ENCODE results near the gene NT5M.
"Not testable (repeated sequence)": the region's sequence is repeated elsewhere in the genome, so short reads cannot be mapped to it uniquely, and the experiment has no call there.

The NT5M gene

DNA sequence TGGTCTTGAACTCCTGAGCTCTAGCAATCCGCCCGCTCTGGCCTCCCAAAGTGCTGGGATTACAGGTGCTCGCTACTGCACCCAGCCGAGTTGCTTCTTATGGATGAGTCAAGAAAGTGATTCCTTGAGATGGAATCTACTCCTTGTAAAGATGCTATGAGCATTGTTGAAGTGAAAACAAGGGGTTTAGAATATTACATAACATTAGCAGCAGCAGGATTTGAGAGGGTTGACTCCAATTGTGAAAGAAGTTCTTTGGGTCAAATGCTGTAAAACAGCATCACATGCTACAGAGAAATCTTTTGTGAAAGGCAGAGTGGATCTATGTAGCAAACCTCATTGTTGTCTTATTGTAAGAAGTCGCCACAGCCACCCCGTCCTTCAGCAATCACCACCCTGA, 72.7 kb downstream of the NT5M start:
- DNase-seq (ENCODE audit: low read depth): no peak

DNA sequence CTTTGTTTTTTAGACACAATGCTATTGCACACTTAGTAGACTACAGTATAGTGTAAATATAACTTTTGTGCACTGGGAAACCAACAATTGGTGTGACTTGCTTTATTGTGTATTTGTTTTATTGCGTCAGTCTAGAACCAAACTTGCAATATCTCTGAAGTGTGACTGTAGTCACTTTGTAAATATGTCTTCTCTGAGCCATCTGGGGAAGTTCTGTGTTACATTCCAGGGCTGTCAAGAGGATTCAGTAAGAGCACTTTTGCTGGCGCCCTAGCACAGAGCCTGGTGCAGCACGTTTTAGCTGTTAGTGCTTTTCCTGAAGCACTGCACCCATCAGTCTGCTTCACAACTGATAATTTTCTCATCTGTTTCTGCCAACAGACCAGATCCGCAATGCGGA, 73.2 kb downstream of the NT5M start:
- DNase-seq (ENCODE audit: low read depth): no peak

DNA sequence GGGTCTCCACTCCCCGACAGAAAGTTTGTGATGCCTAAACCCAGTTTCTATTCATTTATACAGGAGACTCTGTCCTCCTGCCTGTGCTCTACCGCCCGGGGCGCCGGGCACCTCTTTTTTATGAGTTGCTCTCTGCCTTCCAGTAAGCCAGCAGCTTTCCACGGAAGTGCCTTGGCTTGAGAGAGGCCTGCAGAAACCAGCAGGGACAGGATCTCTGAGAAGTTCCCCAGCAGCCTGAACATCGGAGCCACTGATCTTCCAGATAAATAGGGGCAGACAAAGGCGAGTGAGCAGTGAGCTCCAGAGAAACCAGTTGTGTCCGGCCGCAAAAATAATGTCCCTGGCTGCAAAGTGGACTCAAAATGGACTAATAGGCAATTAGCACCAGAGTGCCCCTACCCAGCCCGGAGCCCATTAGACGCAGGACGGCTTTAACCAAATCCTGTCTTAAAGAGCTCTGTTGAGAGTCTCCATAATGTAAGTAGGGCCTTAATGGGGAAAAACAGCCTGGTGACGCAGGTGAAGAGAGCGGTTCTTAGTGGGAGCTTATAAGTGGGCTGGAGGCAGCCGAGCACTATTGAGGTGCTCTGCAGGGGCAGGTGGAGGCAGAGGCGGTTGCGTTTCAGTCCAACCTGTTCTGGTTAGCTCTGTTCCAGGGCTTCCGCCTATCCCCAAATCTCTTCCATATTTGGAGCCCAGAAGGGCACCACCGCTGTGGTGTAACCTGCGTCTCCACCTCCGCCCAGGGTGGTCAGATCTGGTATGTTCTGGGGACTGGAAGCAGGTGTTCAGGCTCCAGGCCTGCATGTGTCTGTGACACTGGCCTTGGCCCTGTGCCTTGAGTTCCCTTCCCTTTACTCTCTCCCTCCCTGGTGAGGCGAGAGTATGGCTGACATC, 74.1 kb downstream of the NT5M start:
- no peak for DNase-seq (ENCODE audit: low read depth)

DNA sequence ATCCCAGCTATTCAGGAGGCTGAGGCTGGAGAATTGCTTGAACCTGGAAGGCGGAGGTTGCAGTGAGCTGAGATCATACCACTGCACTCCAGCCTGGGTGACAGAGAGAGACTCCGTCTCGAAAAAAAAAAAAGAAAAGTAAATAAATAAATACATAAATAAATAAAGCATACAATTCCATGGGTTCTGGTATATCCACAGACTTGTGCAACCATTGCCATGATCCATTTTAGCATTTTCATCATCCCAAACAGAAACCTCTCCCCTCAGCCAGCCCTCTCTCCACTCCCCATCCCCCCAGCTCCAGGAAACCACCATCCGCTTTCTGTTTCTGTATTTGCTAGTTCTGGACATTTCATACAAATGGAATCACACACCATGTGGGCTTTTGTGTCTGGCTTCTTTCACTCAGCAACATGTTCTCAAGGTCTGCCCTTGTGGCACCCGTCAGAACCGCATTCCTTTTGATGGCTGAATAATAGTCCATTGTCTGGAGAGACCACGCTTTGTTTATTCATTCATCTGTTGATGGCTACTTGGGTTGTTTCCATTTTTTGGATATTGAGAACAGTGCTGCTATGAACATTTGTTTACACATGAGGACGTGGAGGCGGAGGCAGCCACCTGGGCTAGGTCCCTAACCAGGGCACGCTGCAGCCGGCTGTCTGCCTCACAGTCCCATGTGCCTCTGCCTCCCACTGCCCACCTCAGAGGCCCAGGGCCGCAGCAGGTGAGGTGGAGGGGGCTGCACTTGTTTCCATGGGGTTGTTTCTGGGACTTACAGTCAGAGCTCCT, 76.2 kb downstream of the NT5M start:
- no peak for DNase-seq (ENCODE audit: low read depth)

DNA sequence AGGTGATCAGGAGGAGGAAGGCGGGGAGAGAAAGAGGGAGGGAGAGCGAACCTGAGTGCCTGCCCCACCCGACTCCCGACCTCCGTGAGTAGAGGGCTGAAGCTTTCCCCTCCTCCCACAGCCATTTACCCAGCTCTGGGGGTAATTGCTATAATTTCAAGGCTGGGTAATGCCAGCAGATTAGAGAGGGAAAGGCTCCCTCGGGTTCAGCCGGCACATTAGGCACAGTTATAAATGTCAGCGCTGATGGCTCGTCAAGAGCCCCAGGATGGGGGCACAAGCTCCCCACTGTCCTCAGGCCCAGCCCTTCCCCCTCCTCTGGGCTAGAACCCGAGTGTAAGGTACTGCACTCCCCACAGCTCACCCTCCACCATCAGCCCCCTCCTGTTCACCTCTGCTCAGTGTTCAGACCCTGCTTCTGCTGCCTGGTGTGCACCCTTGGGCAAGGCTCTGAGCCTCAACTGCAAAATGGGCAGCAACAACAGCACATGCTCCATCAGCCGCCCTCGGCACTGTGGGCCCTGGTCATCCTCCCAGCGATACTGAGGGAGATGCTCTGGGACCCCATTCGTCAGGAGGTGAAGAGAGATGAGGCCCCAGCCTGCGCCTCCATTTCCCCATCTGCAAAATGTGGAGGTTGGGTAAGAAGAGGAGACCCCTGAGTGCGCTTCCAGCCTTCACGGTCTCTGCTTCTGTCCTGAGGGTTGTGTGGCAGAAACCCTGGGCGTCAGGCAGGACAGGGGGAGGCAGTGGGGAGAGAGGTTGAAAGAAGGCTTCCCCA, 77.2 kb downstream of the NT5M start:
- no peak for DNase-seq (ENCODE audit: low read depth)

DNA sequence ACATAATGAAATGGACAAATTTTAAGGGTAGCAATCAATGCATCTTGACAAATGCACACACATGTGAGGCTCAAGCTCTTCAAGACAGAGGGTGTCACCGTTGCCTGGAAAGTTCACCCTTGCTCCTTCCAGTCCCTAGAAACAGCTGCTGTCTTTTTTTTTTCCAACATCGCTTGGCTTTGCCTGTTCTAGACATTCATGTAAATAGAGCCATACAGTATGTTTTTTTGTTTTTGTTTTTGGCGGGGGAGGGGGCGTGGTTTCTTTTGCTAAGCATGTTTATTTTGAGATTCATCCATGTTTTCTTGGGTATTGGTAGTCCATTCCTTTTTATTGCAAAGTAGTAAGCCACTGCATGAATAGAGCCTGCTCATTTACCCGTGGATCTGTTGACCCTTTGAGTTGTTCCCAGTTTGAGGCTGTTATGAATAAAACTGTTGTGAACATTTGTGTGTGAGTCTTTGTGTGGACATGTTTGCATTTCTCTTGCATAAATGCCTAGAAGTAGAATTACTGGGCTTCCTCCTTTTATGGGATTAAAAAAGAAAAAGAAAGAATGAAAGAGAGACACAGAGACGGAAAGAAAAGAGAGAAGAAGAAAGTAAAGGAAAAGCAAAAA, 78.4 kb downstream of the NT5M start:
- no peak for DNase-seq (ENCODE audit: low read depth)

DNA sequence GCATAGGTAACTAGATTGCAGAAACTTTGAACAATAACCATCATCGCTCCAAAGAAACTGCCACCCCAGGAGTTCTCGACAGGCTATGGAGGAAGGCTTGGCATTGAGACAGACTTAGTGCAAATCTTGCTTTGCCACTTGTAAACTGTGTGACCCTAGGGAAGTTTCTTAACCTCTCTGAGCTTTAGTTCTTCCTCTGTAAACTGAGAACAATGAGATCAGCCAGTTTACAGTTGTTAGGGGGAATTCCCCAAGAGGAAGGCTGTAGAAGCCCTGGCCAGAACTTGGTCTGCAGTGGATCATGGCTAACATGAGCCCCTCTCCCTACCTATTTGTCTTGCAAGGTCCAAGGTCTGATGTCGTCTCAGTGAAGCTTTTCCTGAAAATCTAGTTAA, 78.9 kb downstream of the NT5M start:
- DNase-seq (ENCODE audit: low read depth): no peak

DNA sequence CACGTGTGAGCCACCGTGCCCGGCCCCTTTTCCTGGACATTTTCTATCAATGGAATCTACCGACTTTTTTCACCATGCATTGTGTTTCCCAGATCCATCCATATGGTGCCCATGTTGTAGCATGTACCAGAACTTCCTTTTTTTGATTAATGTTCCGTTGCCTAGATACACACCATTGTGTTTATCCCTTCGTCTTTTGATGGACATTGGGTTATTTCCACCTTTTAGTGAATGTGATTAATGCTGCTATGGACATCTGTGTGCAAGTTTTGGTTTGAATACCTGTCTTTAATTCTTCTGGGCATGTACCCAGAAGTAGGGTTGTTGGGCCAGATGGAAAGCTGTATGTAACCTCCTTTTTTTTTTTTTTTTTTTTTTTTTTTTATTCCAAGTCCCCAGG, 79.8 kb downstream of the NT5M start:
- DNase-seq (ENCODE audit: low read depth): no peak

DNA sequence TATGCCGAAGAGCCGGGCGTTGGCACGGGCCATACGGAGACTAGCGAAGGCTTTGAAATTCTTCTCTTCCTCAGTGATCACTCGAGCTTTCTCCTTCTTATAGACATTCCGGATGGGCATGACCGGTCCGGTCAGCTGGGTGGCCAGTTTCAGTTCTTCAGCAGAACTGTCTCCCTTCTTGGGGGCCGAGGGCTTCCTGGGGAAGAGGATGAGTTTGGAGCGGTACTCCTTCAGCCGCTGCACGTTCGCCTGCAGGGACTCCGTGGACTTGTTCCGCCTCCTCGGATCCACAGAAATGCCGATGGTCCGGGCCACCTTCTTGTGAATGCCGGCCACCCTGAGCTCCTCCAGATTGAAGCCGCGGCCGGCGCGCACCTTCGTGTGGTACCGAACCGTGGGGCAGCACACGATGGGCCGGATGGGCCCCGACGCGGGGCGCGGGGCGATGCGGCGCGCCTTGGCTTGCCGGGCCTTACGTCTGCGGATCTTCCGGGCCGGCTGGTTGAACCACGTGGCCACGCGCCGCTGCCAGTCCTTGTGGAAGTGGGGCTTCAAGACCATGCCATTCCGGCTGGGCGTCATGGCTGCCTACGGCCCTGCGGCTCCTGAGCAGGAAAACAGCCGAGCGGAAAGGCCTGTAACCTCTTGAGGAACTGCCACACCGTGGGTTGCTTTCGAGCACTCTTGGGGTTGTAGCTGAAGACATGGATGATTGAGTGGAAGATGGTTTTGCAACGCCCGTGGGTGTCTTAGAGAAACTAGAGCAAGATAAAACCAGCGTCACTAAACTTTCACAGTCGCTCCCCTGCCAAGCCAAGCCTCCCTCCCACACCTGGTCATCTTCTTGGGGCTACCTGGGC, 80.5 kb downstream of the NT5M start:
- DNase-seq (ENCODE audit: low read depth): not testable (repeated sequence)

DNA sequence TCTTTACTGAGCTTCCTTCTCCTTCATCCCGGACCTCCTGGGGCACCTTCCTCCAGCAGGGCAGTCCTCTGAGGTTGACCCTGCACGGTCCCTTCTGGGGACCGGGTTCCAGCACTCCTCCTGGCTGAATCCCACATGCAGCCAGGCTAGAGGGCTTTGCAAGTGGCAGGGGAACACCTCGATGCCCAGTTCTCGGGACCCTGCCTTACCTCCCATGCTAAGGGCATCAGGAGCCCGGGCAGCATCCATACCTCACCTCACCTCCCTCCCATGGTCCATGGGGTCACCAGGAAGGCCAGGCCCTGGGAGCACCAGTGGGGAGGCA, 81.1 kb downstream of the NT5M start:
- DNase-seq (ENCODE audit: low read depth): no peak

DNA sequence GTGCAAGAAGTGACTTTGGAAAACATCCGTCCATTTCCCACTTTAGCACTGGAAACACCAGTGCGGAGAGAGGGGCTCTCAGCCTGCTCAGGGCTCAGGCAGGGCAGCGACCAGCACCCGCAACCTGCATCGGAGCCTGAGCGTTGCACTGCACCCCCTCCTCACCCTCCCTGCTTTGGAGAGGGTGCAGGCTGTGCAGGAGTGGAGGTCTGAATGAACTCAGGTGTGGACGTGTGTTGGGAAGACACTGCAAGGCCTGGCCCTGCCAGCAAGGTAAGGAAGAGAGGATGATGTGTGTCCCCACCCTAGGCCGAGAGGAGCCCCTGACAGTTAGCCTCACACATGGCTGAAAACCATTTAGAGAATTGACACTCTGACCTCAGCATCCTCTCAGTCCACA, 81.8 kb downstream of the NT5M start:
- no peak for DNase-seq (ENCODE audit: low read depth)

DNA sequence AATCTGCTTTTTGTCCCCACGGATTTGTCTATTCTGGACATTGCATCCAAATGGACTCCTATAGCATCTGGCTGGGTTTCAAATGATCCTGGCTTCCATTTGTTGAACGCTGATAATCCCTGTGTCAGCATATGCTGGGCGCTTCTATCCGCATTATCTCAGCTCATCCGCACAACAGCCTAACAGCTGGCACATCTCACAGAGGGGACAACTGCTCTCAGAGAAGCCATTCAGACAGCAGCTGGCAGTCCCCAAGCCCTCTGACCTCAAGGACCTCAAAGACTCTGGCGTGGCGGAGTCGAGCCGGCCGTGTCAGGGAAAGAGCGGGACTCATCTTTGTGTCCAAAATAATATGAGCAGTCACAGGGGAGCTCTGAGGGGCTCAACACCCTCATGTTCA, 82.3 kb downstream of the NT5M start:
- DNase-seq (ENCODE audit: low read depth): no peak

DNA sequence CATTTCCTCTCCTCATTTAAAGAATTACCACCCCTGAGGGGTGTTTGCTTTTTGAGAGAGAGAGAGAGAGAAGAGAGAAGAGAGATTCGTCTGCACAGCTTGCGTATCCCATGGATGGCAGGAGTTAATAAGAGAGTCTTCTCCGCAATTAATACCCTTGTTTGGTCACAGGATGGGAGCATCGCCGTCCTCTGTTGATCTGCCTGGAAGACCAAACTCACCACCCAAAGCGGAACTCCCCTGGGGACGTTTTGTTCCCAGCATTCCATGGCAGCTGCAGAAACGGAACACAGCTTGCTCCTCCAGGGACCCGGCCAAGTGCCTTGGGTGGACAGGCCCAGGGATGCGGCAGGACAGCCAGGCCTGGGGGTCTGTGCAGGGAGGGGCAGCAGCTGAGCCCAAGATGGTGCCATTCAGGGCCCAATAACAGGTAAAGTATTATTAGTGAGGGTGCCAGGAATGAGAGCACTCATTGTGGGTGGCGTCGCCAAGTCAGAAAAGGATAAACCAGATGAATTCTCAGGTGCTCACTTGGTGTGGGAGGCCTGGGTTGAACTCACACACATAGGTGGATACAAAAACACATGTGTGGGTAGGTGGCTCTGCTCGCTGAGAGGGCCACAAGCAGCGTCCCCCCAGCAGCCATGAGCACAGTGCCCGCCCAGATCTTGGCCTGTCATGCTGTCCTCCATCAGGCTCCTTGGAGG, 83.1 kb downstream of the NT5M start:
- DNase-seq (ENCODE audit: low read depth): no peak

DNA sequence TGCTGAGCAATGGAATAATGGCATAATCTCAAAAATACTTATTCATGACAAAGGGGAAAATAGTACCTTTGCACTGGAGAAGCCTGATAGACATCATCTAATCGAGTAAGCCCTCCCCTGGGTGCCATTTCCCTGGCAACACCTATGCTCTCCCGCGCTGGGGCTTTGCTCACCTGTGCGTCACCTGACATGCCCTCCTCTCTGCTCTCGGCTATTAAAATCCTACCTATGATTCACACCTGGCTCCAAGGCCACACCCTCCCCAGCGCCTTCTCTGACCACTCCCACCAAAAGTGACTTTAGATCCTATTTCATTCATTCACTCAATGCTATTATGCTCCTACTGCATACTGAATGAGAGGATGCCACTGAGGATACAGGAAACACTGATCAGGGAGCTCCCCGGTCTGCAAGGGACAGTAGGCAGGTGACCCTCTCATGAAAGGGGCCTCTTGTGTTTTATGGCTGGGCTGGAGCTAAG, 83.9 kb downstream of the NT5M start:
- DNase-seq (ENCODE audit: low read depth): no peak

DNA sequence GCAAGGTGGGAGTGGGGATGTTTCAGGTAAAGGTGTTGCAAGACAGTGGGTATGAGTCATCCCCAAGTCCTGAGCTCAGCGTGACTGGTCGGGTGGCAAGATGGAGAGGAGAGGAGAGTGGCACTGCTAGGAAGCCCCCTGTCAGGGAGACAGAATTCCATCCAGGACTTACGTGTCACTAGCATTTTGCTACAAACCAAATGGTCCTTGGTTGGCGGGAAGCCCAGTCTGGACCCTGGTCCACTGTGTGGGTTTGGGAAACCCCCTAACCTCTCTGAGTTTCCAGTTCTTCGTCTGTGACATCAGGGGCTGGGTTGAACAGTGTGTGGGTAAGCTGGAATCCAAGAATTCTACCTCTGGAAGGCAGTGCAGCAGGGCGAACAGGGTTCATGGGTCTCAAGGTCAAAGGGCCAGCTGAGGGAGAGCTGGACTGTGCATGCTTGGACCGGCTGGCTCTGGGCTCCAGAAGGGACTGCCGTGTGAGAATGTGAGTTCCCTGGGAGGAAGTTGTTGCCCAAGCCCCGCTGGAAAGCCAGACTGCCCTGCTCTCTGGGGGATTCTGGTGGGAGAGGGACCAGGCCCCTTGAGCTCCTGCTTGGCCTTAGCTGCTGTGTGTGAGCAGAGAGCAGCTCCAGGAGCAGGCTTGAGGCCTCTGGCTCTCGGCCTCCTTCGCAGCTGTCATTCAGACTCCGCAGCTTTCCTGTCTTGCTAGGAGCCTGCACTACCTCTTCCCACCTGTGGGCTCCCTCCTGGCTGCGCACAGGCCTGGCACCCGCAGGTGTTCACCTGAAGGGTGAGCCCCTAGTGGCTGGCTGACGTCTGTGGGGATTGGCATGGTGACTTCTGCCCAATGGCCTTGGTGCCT, 84.6 kb downstream of the NT5M start:
- DNase-seq (ENCODE audit: low read depth): no peak

DNA sequence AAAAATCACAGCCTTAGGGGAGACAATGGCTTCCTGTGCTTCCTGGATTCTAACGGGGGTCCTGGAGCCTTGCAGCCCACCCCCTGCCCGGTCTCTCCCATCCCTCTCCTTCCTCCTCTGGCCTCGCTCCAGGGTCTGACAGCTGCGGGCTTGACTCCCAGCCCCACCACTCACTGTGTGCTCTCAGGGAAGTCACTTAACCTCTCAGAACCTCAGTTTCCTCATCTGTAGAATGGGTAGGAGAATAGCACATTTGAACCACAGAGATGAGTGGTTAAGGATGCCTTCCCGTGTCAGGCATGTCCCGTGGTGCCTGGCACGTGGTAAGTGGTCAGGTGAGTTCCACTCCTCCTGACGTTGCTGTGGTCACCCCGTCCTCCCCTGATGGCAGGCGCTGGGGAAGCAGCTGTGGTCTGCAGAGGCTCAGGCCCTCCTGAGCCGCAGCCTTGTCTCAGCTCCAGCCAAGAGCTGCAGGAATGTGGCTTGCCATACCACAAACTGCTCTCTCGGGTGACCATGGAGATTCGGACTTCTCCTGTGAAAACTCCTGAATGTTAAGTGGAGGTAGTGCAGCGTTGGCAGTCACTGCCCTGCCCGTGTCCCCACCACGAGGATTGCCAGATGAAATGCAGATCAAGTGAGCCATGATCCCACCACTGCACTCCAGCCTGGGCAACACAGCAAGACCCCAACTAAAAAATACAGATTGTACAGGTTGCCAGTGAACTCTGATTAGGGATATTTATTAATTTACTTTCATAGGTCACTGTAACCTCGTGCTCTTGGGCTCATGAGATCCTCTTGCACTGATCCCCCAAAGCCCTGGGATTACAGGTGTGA, 85.7 kb downstream of the NT5M start:
- DNase-seq (ENCODE audit: low read depth): no peak

DNA sequence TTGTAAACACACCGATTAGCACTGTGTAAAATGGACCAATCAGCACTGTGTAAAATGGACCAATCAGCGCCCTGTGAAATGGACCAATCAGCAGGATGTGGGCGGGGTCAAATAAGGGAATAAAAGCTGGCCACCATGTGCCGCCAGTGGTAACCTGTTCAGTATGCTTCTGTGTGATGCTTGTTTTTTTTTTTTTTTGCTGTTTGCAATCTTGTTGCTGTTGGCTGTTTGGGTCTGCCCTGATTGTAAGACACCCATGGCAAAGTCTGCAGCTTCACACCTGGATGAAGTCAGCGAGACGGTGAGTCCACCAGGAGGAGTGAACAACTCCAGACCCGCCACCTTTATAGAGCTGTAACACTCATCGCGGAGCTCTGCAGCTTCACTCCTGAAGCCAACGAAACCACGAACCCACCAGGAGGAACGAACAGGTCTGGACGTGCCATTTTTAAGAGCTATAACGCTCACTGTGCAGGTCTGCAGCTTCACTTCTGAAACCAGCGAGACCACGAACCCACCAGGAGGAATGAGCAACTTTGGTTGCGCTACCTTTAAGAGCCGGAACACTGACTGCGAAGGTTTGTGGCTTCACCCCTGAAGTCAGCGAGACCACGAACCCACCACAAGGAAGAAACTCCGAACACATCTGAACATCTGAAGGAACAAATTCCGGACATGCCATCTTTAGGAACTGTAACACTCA, 88.6 kb downstream of the NT5M start:
- DNase-seq (ENCODE audit: low read depth): peak; percentile 54

DNA sequence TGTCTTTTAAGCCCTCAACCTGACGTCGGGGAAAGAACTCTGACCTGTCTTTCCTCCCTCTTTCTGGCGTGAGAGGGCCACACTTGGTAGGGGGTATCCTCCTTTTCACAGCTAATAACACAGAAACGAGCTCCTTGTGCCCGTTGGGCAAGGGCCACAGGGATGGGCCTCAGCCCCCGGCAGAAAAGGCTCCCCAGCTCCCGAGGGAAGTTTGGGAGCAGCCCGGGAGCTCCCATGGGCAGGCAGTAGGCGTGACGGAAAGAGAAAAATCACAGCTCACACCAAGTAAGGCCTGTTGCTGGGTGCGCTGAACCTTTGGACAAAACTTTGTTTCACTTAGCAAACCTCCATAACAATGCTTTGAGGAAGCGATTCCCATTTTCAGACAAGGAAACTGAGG, 90.8 kb downstream of the NT5M start:
- no peak for DNase-seq (ENCODE audit: low read depth)
